Tibial nerve (tissue), 3 donors: ENCODE results near the gene DMKN.

Source experiments
- CTCF ChIP-seq, 5 experiments: fragments of 200-600 bp in 3 of 5; fragments of 450-650 bp in 2 of 5; sonication (generic) in 3 of 5; IDR thresholded peaks; one replicate each; pipeline ENCODE4 v1.5.1; 2016 to 2019; ENCODE audit warnings: antibody characterized with exemption in 5 of 5, mild to moderate bottlenecking in 3 of 5, moderate library complexity in 2 of 5
- POLR2A ChIP-seq, 2 donors: fragments of 450-650 bp; IDR thresholded peaks; one replicate each; pipeline ENCODE4 v1.6.1; 2017; ENCODE audit warnings: antibody characterized with exemption in 2 of 2, mild to moderate bottlenecking in 2 of 2, moderate library complexity in 2 of 2

GRCh38 chr19:35507561-35507960 lies 5.9 kb downstream of the DMKN start:
- TF ChIP-seq CTCF (IDR thresholded peaks at IDR 0.05) (no peak), POLR2A (IDR thresholded peaks at IDR 0.05) (no peak)
